ENCODE results near the gene SCN5A.

SCN5A gene

DNA sequence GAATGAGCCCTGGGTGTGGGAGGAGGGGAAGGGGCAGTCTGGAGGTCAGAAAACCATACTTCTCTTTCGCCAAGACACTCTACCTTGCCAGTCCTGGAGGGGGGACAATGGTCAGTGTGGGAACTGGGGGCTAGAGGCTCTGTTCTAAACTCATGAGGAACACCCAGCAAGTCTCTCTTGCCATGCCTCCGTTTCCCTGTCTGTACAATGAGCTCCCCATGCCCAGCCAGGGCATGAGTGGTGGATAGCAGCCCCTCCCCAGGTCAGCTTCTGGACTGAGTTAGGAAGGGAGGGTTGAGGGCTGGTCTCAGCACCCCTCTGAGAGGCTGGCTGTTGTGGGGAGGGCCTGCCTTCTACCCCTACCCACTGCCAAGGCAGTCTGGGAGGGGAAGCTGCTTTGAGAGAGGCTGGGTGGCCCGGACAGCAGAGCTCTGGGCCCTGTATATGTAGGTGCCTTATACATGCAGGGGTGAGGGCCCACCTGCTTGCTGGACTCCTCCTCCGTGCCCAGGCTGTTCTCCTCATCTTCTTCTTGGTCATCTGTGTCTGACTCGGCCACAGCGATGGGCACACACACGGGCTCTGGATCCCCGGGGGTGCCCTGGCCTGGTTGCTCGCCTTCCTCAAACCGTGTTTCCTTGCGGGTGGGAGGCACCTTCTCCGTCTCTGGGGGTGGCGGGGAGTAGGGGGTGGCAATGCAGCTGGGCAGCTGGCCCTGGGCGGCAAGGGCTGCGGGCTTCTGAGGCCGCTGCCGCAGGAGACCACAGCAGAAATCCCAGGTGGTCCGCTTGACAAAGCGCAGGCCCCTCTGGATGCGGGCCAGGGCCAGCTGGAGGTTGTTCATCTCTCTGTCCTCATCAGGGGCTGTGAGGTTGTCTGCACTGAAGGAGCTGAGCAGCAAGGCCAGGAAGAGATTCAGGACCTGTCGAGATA lies 68.8 kb downstream of the SCN5A start:
- DNase-seq (ENCODE audit: insufficient read length) (no peak), FAIRE-seq (no peak)
- TF ChIP-seq POLR2AphosphoS5 (IDR thresholded peaks at IDR 0.05; ENCODE audit: low read depth, low read length) (no peak), TAF1 (IDR thresholded peaks at IDR 0.05; ENCODE audit: borderline replicate concordance, low read depth, low read length) (no peak), POLR2A (IDR thresholded peaks at IDR 0.05; ENCODE audit: low read depth, low read length) (no peak)

DNA sequence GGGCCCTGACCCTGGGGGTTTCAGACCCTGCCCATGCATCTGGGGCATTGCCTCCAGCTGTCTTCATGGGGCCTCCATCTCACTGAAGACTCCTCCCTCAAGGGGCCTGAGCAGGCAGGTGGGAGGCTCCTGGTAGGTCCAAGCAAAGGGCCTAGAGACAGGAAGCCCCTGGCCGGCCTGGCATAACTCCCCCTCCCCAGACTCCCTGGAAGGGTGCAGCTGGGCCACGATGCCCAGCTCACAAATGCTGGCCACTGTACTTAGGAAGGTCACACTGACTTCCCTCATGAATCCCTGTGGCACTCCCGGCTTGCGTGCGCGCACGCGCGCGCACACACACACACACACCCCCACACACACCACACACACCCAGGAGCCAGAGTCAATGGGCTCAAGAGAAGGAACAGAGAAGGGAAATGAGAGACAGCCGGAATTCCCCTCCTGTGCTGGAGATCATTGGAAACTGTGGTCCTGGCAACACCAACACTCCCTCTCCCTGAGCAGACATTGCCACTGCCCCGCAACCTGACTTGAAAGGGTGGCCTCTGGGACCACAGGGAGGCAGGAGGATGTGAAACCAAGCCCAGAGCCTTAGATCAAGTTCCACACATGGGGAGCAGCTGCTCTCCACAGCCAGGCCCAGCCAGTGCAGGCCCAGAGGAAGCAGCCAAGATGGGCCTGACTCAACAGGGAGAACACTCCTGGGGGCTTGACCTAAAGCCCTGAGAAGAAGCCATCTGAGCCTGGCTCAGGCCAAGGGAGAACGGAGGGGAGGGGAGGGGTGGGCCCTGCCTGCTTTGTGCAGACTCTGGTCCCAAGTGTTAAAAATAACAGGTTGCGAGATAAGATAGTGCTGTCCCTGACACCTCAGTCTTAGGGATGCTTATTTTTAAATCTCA lies 69.7 kb downstream of the SCN5A start:
- peak; percentile 46 for DNase-seq (ENCODE audit: insufficient read length)
- TF ChIP-seq POLR2A (IDR thresholded peaks at IDR 0.05; ENCODE audit: low read depth, low read length) (no peak), POLR2AphosphoS5 (IDR thresholded peaks at IDR 0.05; ENCODE audit: low read depth, low read length) (no peak), TAF1 (IDR thresholded peaks at IDR 0.05; ENCODE audit: borderline replicate concordance, low read depth, low read length) (no peak)
- FAIRE-seq: peak; percentile 17

DNA sequence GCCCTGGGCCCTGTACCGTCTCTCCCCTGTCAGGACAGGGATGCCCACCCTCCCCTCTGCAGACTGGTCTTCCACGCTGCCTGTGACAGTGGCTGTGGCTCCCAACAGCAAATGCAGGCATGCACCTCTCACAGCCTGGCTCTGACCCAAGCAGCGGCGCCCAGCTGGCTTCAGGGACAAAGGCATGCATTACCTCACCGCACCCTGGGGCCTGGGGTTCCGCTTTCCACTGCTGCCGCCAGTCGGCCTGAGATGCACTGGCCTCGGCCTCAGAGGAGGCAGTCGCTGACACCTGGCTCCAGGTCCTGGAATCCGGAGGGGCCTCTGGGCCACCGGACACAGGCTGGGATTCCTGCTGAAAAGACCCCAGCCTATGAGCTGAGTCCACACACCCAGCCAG lies 70.3 kb downstream of the SCN5A start:
- TF ChIP-seq TAF1 (IDR thresholded peaks at IDR 0.05; ENCODE audit: borderline replicate concordance, low read depth, low read length): no peak
- TF ChIP-seq POLR2A (IDR thresholded peaks at IDR 0.05; ENCODE audit: low read depth, low read length): no peak
- TF ChIP-seq POLR2AphosphoS5 (IDR thresholded peaks at IDR 0.05; ENCODE audit: low read depth, low read length): no peak
- no peak for FAIRE-seq
- no peak for DNase-seq (ENCODE audit: insufficient read length)

GRCh38 chr3:38578551-38578950 lies 70.9 kb downstream of the SCN5A start:
- DNase-seq (ENCODE audit: insufficient read length) (no peak), FAIRE-seq (no peak)
- no peak for TF ChIP-seq POLR2A (IDR thresholded peaks at IDR 0.05; ENCODE audit: low read depth, low read length)
- TF ChIP-seq TAF1 (IDR thresholded peaks at IDR 0.05; ENCODE audit: borderline replicate concordance, low read depth, low read length): no peak
- TF ChIP-seq POLR2AphosphoS5 (IDR thresholded peaks at IDR 0.05; ENCODE audit: low read depth, low read length): no peak

- FAIRE-seq: no peak
- no peak for TF ChIP-seq POLR2AphosphoS5 (IDR thresholded peaks at IDR 0.05; ENCODE audit: low read depth, low read length)
- no peak for TF ChIP-seq TAF1 (IDR thresholded peaks at IDR 0.05; ENCODE audit: borderline replicate concordance, low read depth, low read length)
- TF ChIP-seq POLR2A (IDR thresholded peaks at IDR 0.05; ENCODE audit: low read depth, low read length): no peak
- no peak for DNase-seq (ENCODE audit: insufficient read length)
These were observed 71.4 kb downstream of the SCN5A start for GRCh38 chr3:38578081-38578475.

DNA sequence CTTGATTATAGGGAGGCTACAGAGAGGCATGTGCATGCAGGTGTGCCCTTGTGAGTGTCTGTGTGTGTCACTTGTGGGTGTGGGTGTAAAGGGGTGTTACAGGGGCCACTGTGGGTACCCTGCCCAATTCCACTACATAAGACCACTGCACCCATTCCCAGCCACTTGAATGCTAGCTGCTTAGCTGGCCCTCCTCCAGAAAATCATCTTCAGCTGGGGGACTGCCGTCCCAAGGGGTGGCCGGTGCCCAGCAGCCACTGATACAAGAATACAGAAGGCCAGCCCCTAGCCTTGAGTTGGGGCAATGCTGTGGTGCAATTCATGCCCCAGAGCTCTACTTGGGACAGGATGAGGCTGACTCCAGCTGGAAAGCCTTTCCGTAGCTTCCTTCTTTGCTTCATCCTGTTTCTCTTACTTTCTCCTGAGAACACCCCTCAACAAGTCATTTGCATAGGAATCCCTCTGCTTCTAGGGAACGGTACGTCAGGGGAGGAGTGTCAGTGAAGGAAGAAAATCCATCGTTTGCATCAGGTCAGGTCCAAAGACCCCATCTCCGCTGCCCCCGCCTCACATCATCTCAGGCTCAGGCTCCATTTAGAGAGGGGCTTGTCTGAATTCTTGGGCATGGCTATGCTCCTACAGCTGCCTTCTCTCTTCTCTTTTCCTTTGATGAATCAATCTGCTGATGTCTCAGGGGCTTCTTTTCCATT lies 72.0 kb downstream of the SCN5A start:
- TF ChIP-seq POLR2AphosphoS5 (IDR thresholded peaks at IDR 0.05; ENCODE audit: low read depth, low read length) (no peak), POLR2A (IDR thresholded peaks at IDR 0.05; ENCODE audit: low read depth, low read length) (no peak), TAF1 (IDR thresholded peaks at IDR 0.05; ENCODE audit: borderline replicate concordance, low read depth, low read length) (no peak)
- no peak for DNase-seq (ENCODE audit: insufficient read length)
- FAIRE-seq: no peak

DNA sequence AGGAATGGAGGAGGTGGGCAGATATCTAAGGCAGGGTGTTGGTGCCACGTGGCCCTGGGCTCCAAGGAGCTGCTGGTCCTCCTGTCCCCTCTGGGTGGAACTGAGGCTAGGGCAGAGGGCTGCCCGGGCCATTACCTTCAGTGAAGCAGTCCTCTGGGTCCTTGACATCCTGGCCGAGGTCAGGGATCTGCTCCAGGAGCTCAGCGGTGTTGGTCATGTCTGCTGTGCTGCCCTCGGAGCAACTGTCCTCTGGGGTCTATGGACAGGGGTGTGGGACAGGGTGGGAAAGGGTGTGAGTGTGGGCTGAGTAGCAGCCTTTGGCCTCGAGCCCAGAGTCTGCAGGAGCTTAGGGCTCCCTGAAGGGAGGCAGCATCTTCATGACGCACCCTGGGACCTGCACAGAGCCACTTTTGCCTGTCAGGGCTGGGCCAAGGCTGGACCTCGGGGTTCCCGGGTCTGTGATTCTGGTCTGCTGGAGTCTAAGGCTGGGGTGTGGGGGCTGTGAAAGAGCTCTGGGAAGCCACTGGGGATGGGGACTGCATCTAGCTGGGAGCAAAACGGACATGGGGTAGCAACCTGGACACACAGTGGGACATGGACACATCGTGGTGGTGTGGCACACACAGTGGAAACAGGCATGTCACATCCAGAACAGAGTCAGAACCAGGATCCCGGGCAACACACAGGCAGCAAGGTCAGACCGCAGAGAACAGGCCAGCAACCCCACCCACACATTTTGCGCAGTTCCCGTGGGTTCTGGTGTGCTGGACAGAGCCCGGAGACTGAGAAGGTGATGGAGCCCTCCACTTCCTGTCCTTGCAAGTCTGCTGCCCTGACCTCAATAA lies 72.7 kb downstream of the SCN5A start:
- TF ChIP-seq POLR2A (IDR thresholded peaks at IDR 0.05; ENCODE audit: low read depth, low read length) (no peak), POLR2AphosphoS5 (IDR thresholded peaks at IDR 0.05; ENCODE audit: low read depth, low read length) (no peak), TAF1 (IDR thresholded peaks at IDR 0.05; ENCODE audit: borderline replicate concordance, low read depth, low read length) (no peak)
- DNase-seq (ENCODE audit: insufficient read length) (no peak), FAIRE-seq (no peak)

GRCh38 chr3:38576131-38576525 lies 73.4 kb downstream of the SCN5A start:
- no peak for DNase-seq (ENCODE audit: insufficient read length)
- FAIRE-seq: no peak
- no peak for TF ChIP-seq TAF1 (IDR thresholded peaks at IDR 0.05; ENCODE audit: borderline replicate concordance, low read depth, low read length)
- TF ChIP-seq POLR2A (IDR thresholded peaks at IDR 0.05; ENCODE audit: low read depth, low read length): no peak
- TF ChIP-seq POLR2AphosphoS5 (IDR thresholded peaks at IDR 0.05; ENCODE audit: low read depth, low read length): no peak

DNA sequence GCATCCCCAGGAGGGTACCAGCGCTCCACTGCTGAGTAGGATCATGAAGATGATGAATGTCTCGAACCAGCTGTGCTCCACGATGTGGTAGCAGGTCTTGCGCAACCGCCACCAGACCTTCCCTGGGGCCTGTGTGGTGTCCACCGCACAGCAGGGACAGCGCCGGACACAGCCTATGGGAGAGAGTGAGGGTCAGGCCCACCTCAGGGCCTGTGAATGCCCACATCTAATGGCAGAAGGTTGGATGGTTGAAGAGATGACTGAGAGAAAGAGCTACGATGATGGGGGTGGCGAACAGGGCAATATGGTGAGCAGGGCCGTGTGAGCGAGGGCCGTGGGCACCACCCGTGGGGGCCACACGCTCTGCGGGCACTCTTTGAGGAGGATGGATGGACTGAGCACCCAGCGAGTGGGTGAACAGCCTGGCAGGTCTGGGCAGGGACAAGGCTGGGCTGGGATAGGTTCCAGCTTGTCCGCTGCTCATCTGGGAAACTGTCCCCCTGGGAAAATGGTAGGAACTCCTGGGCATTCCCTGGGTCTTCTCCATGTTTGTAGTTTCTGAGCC lies 74.1 kb downstream of the SCN5A start:
- FAIRE-seq: no peak
- TF ChIP-seq TAF1 (IDR thresholded peaks at IDR 0.05; ENCODE audit: borderline replicate concordance, low read depth, low read length) (no peak), POLR2AphosphoS5 (IDR thresholded peaks at IDR 0.05; ENCODE audit: low read depth, low read length) (no peak), POLR2A (IDR thresholded peaks at IDR 0.05; ENCODE audit: low read depth, low read length) (no peak)

More for the DNA sequence above, 74.1 kb downstream of the SCN5A start:
- DNase-seq (ENCODE audit: insufficient read length): no peak
